Ishikawa (cell line): Measurements from ENCODE around the gene RRP1.

Experiments
- CEBPB ChIP-seq: IDR thresholded peaks from 2 replicates; pipeline ENCODE4 v1.6.1; 2012
- CREB1 ChIP-seq: IDR thresholded peaks from 2 replicates; pipeline ENCODE4 v1.6.1; 2012; ENCODE audit warnings: low read depth
- EGR1 ChIP-seq: IDR thresholded peaks from 2 replicates; pipeline ENCODE4 v1.6.1; 2012
- EP300 ChIP-seq: IDR thresholded peaks from 2 replicates; pipeline ENCODE4 v1.6.1; 2012; ENCODE audit warnings: borderline replicate concordance
- FOXM1 ChIP-seq: IDR thresholded peaks from 2 replicates; pipeline ENCODE4 v1.6.1; 2012; ENCODE audit warnings: low read depth, borderline replicate concordance
- MAX ChIP-seq: IDR thresholded peaks from 2 replicates; pipeline ENCODE4 v1.6.1; 2012
- NFIC ChIP-seq: IDR thresholded peaks from 2 replicates; pipeline ENCODE4 v1.6.1; 2012
- RAD21 ChIP-seq: IDR thresholded peaks from 2 replicates; pipeline ENCODE4 v1.6.1; 2012; ENCODE audit warnings: low read depth
- TAF1 ChIP-seq: IDR thresholded peaks from 2 replicates; pipeline ENCODE4 v1.6.1; 2012; ENCODE audit warnings: low read depth, mild to moderate bottlenecking
- TCF12 ChIP-seq: IDR thresholded peaks from 2 replicates; pipeline ENCODE4 v1.6.1; 2012; ENCODE audit warnings: low read depth
- TEAD4 ChIP-seq: IDR thresholded peaks from 2 replicates; pipeline ENCODE4 v1.6.1; 2012
- USF1 ChIP-seq: IDR thresholded peaks from 2 replicates; pipeline ENCODE4 v1.6.1; 2012
- YY1 ChIP-seq: IDR thresholded peaks from 2 replicates; pipeline ENCODE4 v1.6.1; 2012; ENCODE audit warnings: low read depth
- ZBTB7A ChIP-seq: IDR thresholded peaks from 2 replicates; pipeline ENCODE4 v1.6.1; 2012; ENCODE audit warnings: low read depth
- TF ChIP-seq, protein P1 (sequence below): IDR thresholded peaks from 2 replicates; pipeline ENCODE4 v1.6.1; 2012; ENCODE audit warnings: low read depth, mild to moderate bottlenecking

The RRP1 gene

GRCh38 chr21:43790010-43790524 lies 690 bp downstream of the RRP1 start:
- no peak for TF ChIP-seq EP300
- TF ChIP-seq TCF12 = no peak
- no peak for TF ChIP-seq ZBTB7A

DNA sequence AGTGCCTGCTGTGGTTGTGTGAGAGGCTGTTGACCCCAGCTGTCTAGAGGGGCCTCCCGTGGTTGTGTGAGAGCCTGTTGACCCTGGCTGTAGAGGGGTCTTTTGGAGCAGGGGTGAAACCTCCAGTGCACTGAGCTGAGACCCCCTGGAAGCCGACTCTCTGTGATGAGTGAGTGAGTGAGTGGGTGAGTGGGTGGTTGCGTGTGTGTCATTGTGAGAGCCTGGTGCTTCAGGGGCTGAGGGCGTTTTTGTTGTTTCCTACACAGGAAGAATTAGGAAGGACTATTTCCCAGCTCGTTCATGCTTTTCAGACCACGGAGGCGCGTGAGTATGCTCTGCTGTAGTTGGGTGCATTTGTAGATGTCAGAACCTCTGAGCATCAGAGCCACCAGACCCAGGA lies 3.0 kb downstream of the RRP1 start:
- TF ChIP-seq FOXM1 (no peak), CEBPB (no peak), RAD21 (no peak), TAF1 (no peak), CREB1 (no peak), TEAD4 (no peak), EGR1 (no peak), ZBTB7A (no peak), YY1 (no peak)

- TF ChIP-seq, protein P1, sequence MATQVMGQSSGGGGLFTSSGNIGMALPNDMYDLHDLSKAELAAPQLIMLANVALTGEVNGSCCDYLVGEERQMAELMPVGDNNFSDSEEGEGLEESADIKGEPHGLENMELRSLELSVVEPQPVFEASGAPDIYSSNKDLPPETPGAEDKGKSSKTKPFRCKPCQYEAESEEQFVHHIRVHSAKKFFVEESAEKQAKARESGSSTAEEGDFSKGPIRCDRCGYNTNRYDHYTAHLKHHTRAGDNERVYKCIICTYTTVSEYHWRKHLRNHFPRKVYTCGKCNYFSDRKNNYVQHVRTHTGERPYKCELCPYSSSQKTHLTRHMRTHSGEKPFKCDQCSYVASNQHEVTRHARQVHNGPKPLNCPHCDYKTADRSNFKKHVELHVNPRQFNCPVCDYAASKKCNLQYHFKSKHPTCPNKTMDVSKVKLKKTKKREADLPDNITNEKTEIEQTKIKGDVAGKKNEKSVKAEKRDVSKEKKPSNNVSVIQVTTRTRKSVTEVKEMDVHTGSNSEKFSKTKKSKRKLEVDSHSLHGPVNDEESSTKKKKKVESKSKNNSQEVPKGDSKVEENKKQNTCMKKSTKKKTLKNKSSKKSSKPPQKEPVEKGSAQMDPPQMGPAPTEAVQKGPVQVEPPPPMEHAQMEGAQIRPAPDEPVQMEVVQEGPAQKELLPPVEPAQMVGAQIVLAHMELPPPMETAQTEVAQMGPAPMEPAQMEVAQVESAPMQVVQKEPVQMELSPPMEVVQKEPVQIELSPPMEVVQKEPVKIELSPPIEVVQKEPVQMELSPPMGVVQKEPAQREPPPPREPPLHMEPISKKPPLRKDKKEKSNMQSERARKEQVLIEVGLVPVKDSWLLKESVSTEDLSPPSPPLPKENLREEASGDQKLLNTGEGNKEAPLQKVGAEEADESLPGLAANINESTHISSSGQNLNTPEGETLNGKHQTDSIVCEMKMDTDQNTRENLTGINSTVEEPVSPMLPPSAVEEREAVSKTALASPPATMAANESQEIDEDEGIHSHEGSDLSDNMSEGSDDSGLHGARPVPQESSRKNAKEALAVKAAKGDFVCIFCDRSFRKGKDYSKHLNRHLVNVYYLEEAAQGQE = no peak
- TF ChIP-seq TCF12 (no peak), NFIC (no peak), FOXM1 (no peak), EP300 (no peak), YY1 (no peak), ZBTB7A (no peak), TEAD4 (no peak), CEBPB (no peak), TAF1 (no peak), MAX (no peak)
Measured at GRCh38 chr21:43793243-43793642, 3.9 kb downstream of the RRP1 start.

DNA sequence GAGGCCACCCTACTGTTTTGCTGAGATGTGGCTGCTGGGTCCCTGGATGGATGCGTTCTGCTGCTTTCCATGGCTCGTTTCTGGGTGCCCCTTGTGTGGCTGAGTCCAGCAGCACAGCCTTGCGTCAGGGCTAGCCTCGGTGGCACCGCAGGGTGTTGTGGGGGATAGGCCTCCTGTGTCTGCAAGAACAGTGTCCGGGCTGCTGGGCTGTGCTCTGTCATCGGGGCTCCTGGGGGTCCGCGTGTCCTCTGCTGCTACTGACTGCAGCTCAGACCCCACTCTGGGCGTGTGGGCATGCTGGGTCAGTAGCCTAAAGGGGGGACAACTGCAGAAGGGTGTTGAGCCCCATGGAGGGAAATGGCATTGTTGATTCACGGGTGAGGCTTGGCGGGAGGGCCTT lies 4.9 kb downstream of the RRP1 start:
- TF ChIP-seq EGR1 = no peak
- TF ChIP-seq MAX = no peak
- TF ChIP-seq YY1 = no peak
- no peak for TF ChIP-seq RAD21
- TF ChIP-seq TEAD4 = no peak
- no peak for TF ChIP-seq ZBTB7A
- no peak for TF ChIP-seq TCF12
- no peak for TF ChIP-seq CREB1
- no peak for TF ChIP-seq CEBPB
- no peak for TF ChIP-seq EP300
- TF ChIP-seq TAF1 = no peak
- TF ChIP-seq USF1 = no peak
- TF ChIP-seq FOXM1 = no peak
- TF ChIP-seq, protein P1 = no peak
- TF ChIP-seq NFIC = no peak

DNA sequence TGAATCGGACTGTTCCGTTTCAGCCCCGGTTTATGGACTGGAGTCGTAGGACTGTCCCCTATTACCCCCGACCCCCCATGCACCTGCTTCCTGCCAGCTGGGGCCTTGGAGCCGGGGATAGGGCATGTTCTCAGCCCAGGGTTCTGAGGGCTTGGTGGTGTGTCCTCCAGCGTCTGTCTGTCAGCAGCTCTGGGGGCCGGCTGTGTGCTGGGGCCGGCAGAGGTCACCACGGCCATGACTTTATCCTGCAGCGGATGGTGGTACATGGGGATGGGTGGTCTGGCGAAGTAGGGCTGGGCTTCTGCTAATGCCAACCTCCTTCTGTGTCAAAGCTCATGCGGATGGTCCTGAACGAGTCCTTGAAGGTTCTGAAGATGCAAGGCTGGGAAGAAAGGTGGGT lies 5.5 kb downstream of the RRP1 start:
- TF ChIP-seq, protein P1 = no peak
- TF ChIP-seq TAF1 (no peak), CREB1 (no peak), CEBPB (no peak), YY1 (no peak), EGR1 (no peak), NFIC (no peak), EP300 (no peak), ZBTB7A (no peak), RAD21 (no peak), TCF12 (no peak), MAX (no peak), TEAD4 (no peak), FOXM1 (no peak), USF1 (no peak)
